GM23248 (cell line): ENCODE results near the gene CLDN20. TPM values are rescaled to one million over a fixed set of nuclear protein-coding genes. Genes with fewer than 3 reads are reported as not detected.
A peak's percentile ranks its signal among the peaks of the same experiment; 100 is the strongest.

Source experiments
- DNase-seq: peaks from one replicate; pipeline ENCODE4 v3.0.0-alpha.2; 2015
- H2AFZ ChIP-seq: fragments of 200-600 bp; sonication (generic); 2 replicates; pipeline ENCODE4 v1.6.1; 2016; ENCODE audit warnings: antibody characterized with exemption
- H3F3A ChIP-seq: fragments of 200-600 bp; sonication (generic); 2 replicates; pipeline ENCODE4 v1.6.1; 2016; ENCODE audit warnings: mild to moderate bottlenecking, antibody characterized with exemption, mixed run types; ENCODE audit not compliant: insufficient read depth
- H3K27ac ChIP-seq: fragments of 200-600 bp; sonication (generic); 2 replicates; pipeline ENCODE4 v1.5.1; 2016; ENCODE audit warnings: mild to moderate bottlenecking
- H3K27me3 ChIP-seq: fragments of 200-600 bp; sonication (generic); replicated peaks from 2 replicates; pipeline ENCODE4 v1.6.1; 2016; ENCODE audit warnings: mild to moderate bottlenecking; ENCODE audit not compliant: insufficient read depth
- H3K36me3 ChIP-seq: fragments of 200-600 bp; sonication (generic); 2 replicates; pipeline ENCODE4 v1.6.1; 2016; ENCODE audit warnings: low read depth, mild to moderate bottlenecking
- H3K4me1 ChIP-seq: fragments of 200-600 bp; sonication (generic); 2 replicates; pipeline ENCODE4 v1.6.1; 2016; ENCODE audit warnings: mild to moderate bottlenecking; ENCODE audit not compliant: insufficient read depth
- H3K4me2 ChIP-seq: fragments of 200-600 bp; sonication (generic); one replicate; pipeline ENCODE4 v1.6.1; 2016; ENCODE audit warnings: mild to moderate bottlenecking; ENCODE audit not compliant: unreplicated experiment
- H3K4me3 ChIP-seq: fragments of 200-600 bp; sonication (generic); 2 replicates; pipeline ENCODE4 v1.5.1; 2016; ENCODE audit warnings: mild to moderate bottlenecking
- H3K79me2 ChIP-seq: fragments of 200-600 bp; sonication (generic); 2 replicates; pipeline ENCODE4 v1.6.1; 2016; ENCODE audit warnings: mild to moderate bottlenecking; ENCODE audit not compliant: insufficient read depth
- H3K9ac ChIP-seq: fragments of 200-600 bp; sonication (generic); 2 replicates; pipeline ENCODE4 v1.6.1; 2016; ENCODE audit warnings: mild to moderate bottlenecking
- H3K9me2 ChIP-seq: fragments of 200-600 bp; sonication (generic); 2 replicates; pipeline ENCODE4 v1.6.1; 2016; ENCODE audit warnings: mixed run types, mild to moderate bottlenecking, moderate library complexity; ENCODE audit not compliant: insufficient read depth
- H3K9me3 ChIP-seq: fragments of 200-600 bp; sonication (generic); one replicate; pipeline ENCODE4 v1.6.1; 2017; ENCODE audit warnings: low read depth
- H4K20me1 ChIP-seq: fragments of 200-600 bp; sonication (generic); 2 replicates; pipeline ENCODE4 v1.6.0; 2016; ENCODE audit not compliant: insufficient read depth
- EZH2phosphoT487 ChIP-seq: fragments of 200-600 bp; sonication (generic); IDR thresholded peaks from 2 replicates; pipeline ENCODE4 v1.6.1; 2018; ENCODE audit warnings: antibody characterized with exemption, moderate library complexity, mild to moderate bottlenecking, low read depth; ENCODE audit not compliant: insufficient read depth
- WGBS, 2 experiments: methylation state at CpG; one replicate each; pipeline ENCODE4 v1.1.6; 2015 to 2017; ENCODE audit warnings: low lambda C conversion rate in 2 of 2, low coverage in 1 of 2; ENCODE audit errors: missing lambda C conversion rate in 2 of 2; 5-methylcytosine and 5-hydroxymethylcytosine counted together
- in situ Hi-C: fragments of 300-500 bp; cut with MboI; formaldehyde crosslinking; loops from 2 replicates; pipeline ENCODE4 v1.15.0; 2020
- polyA plus RNA-seq: library from polyadenylated mRNA; unstranded; fragments of >200 nt; fragmentation: Nextera tagmentation; extraction: Ambion mirVana; gene quantifications from 2 replicates; pipeline ENCODE4 v1.2.1, GENCODE V29; 2016
- total RNA-seq: library from RNA; depleted of rRNA; stranded (reverse); fragments of >200 nt; shearing (Covaris generic); gene quantifications from 2 replicates; pipeline ENCODE4 v1.2.3, GENCODE V29; 2014; rRNA removed

Gene CLDN20
- total and polyA plus RNA-seq, 2 experiments from 2014 or later = not detected

- Histone ChIP-seq H3K27me3 (no peaks in the 10 kb centered on the region), H3K4me2 (no peak overlapping the region), H3K9me3 (no peaks in the 10 kb centered on the region), H3K79me2 (no peaks in the 10 kb centered on the region), H4K20me1 (no peaks in the 10 kb centered on the region), H3K9me2 (no peaks in the 10 kb centered on the region), H3K4me1 (0 out of 2 replicates have a peak, but pooled peaks cover 6% of the 10 kb centered on the region), H3F3A (no peaks in the 10 kb centered on the region), H3K27ac (no peak overlapping the region), H3K9ac (no peak overlapping the region), H3K4me3 (no peak overlapping the region), H2AFZ (peak overlapping the region; percentile 29; the same call in 1 of the 2 replicates), H3K36me3 (no peaks in the 10 kb centered on the region)
- WGBS, 2 experiments = 86 to 89% methylated on average over 6 of the region's 6 CpGs
- peak; percentile 15 for DNase-seq
- in situ Hi-C loops = loop anchor here (10.0 to 25.0 kb wide), 2 partner anchors 169 to 1236 kb away; no protein-coding TSS in a partner anchor
- no peak for TF ChIP-seq EZH2phosphoT487
These were observed 62.1 kb downstream of the CLDN20 start for GRCh38 chr6:155325700-155326516.

Other genes starting within 250 kb of the CLDN20 start
- 9.0 and 14.0 TPM in 2 replicates for gene TFB1M, start 50.5 kb downstream of the CLDN20 start, total RNA-seq
- 13.4 and 14.0 TPM in 2 replicates for gene TFB1M, start 50.5 kb downstream of the CLDN20 start, polyA plus RNA-seq
- not detected in 2 replicates for gene NOX3, start 191.8 kb downstream of the CLDN20 start, total RNA-seq
- gene NOX3, start 191.8 kb downstream of the CLDN20 start, polyA plus RNA-seq = not detected in 2 replicates